Liver (tissue), 9 donors: ENCODE measurements around the gene SYK. TPM values are rescaled to one million over a fixed set of nuclear protein-coding genes. Genes with fewer than 3 reads are reported as not detected.

Source experiments
- DNase-seq: peaks from one replicate; pipeline ENCODE4 v3.0.0-alpha.2; 2017; ENCODE audit warnings: low spot score
- H3K27ac ChIP-seq, 2 donors: one replicate each; pipeline ENCODE4 v1.7.0; 2013; ENCODE audit warnings: inconsistent platforms in 2 of 2, low read length in 2 of 2, control low read depth in 1 of 2, low read depth in 1 of 2, mild to moderate bottlenecking in 1 of 2
- H3K27me3 ChIP-seq, 4 donors: one replicate each; pipeline versions ENCODE4 v1.6.1 to v1.7.0; 2013; ENCODE audit warnings: low read length in 3 of 4, inconsistent platforms in 1 of 4, mild to moderate bottlenecking in 1 of 4, moderate library complexity in 1 of 4; ENCODE audit not compliant: control insufficient read depth in 4 of 4, insufficient read depth in 4 of 4
- H3K36me3 ChIP-seq, 4 donors: one replicate each; pipeline versions ENCODE4 v1.6.1 to v1.7.0; 2013; ENCODE audit warnings: low read length in 3 of 4, mild to moderate bottlenecking in 3 of 4, low read depth in 1 of 4, moderate library complexity in 1 of 4; ENCODE audit not compliant: control insufficient read depth in 4 of 4, insufficient read depth in 3 of 4
- H3K4me1 ChIP-seq, 4 donors: one replicate each; pipeline versions ENCODE4 v1.6.1 to v1.7.0; 2013; ENCODE audit warnings: low read length in 3 of 4, mild to moderate bottlenecking in 3 of 4, moderate library complexity in 1 of 4; ENCODE audit not compliant: control insufficient read depth in 4 of 4, insufficient read depth in 4 of 4
- H3K4me3 ChIP-seq, 3 donors: one replicate each; pipeline versions ENCODE4 v1.6.1 to v1.7.0; 2013; ENCODE audit warnings: low read length in 3 of 3, control low read depth in 1 of 3, low read depth in 1 of 3, mild to moderate bottlenecking in 1 of 3
- H3K9ac ChIP-seq, 2 donors: one replicate each; pipeline ENCODE4 v1.7.0; 2013; ENCODE audit warnings: low read length in 2 of 2, mild to moderate bottlenecking in 2 of 2, moderate library complexity in 2 of 2, control low read depth in 1 of 2, low read depth in 1 of 2
- H3K9me3 ChIP-seq, 4 donors: one replicate each; pipeline versions ENCODE4 v1.6.1 to v1.7.0; 2013; ENCODE audit warnings: low read length in 3 of 4; ENCODE audit not compliant: control insufficient read depth in 4 of 4
- ATF3 ChIP-seq: IDR thresholded peaks from 2 replicates; pipeline ENCODE4 v1.6.1; 2016; ENCODE audit warnings: antibody characterized with exemption
- CTCF ChIP-seq: fragments of 150-350 bp; IDR thresholded peaks from 2 replicates; pipeline ENCODE4 v1.5.1; 2017; ENCODE audit warnings: improper control_type of control experiment, low read depth, low read length; ENCODE audit not compliant: missing input control
- FOXA1 ChIP-seq: IDR thresholded peaks from 2 replicates; pipeline ENCODE4 v1.6.1; 2016; ENCODE audit warnings: antibody characterized with exemption
- GABPA ChIP-seq, 2 donors: IDR thresholded peaks in 1 of 2; conservative IDR thresholded peaks in 1 of 2; 2 replicates each; pipeline ENCODE4 v1.6.1; 2016; ENCODE audit warnings: antibody characterized with exemption in 2 of 2, mild to moderate bottlenecking in 1 of 2, moderate library complexity in 1 of 2
- HNF4G ChIP-seq: IDR thresholded peaks from 2 replicates; pipeline ENCODE4 v1.6.1; 2016; ENCODE audit warnings: antibody characterized with exemption
- JUND ChIP-seq, 2 donors: IDR thresholded peaks; 2 replicates each; pipeline ENCODE4 v1.6.1; 2016; ENCODE audit warnings: antibody characterized with exemption in 2 of 2
- RAD21 ChIP-seq, 2 donors: IDR thresholded peaks; 2 replicates each; pipeline ENCODE4 v1.6.1; 2016; ENCODE audit warnings: antibody characterized with exemption in 2 of 2, mild to moderate bottlenecking in 2 of 2
- REST ChIP-seq: IDR thresholded peaks from 2 replicates; pipeline ENCODE4 v1.6.1; 2016; ENCODE audit warnings: antibody characterized with exemption, mild to moderate bottlenecking
- YY1 ChIP-seq: IDR thresholded peaks from 2 replicates; pipeline ENCODE4 v1.6.1; 2016; ENCODE audit warnings: antibody characterized with exemption, mild to moderate bottlenecking
- ZBTB33 ChIP-seq: IDR thresholded peaks from 2 replicates; pipeline ENCODE4 v1.6.1; 2016; ENCODE audit warnings: antibody characterized with exemption
- WGBS: extraction: QIAGEN DNeasy Blood & Tissue Kit; methylation state at CpG from one replicate; pipeline ENCODE4 v1.1.7; 2013; 5-methylcytosine and 5-hydroxymethylcytosine counted together
- polyA plus RNA-seq, 2 donors: library from polyadenylated mRNA; stranded (reverse) in 1 of 2; unstranded in 1 of 2; fragments of 200-250 nt in 1 of 2; fragments of >200 nt in 1 of 2; fragmentation: Nextera tagmentation in 1 of 2; extraction: Ambion mirVana in 1 of 2; gene quantifications; one replicate each; pipeline versions ENCODE4 v1.2.1 to v1.2.3, GENCODE V29; 2013 to 2015
- total RNA-seq, 2 donors: library from RNA; depleted of rRNA; stranded (reverse); fragments of >200 nt; gene quantifications; one replicate each; pipeline ENCODE4 v1.2.3, GENCODE V29; 2014
- donor health status: healthy.
- donor health status: healthy.
- donor health status: healthy.
- donor health status: healthy.
- donor health status: healthy.

The SYK gene
- total and polyA plus RNA-seq, 4 donors, result 2.0 to 15.4 (median 4.1) TPM

GRCh38 chr9:90810691-90811090 lies 9.1 kb downstream of the SYK start:
- no peaks in the 10 kb centered on the region for H3K9me3 ChIP-seq
- no peak overlapping the region for H3K4me3 ChIP-seq
- 93% methylated on average over 4 of the region's 4 CpGs for WGBS
- TF ChIP-seq ZBTB33 (no peak), REST (no peak), YY1 (no peak), ATF3 (no peak), HNF4G (no peak), FOXA1 (no peak), JUND (IDR thresholded peaks at IDR 0.05) (no peak)
- no peak overlapping the region for H3K27ac ChIP-seq
- no peaks in the 10 kb centered on the region for H3K27me3 ChIP-seq
- no peak overlapping the region for H3K9ac ChIP-seq
- no peak for DNase-seq
- no peaks in the 10 kb centered on the region for H3K36me3 ChIP-seq
- no peaks in the 10 kb centered on the region for H3K4me1 ChIP-seq

GRCh38 chr9:90813046-90813445 lies 11.4 kb downstream of the SYK start:
- Histone ChIP-seq H3K27ac (no peak overlapping the region), H3K4me3 (no peak overlapping the region), H3K27me3 (no peaks in the 10 kb centered on the region), H3K36me3 (no peaks in the 10 kb centered on the region), H3K9me3 (no peaks in the 10 kb centered on the region), H3K4me1 (no peaks in the 10 kb centered on the region), H3K9ac (no peak overlapping the region)
- DNase-seq, result no peak
- no peak for TF ChIP-seq JUND (IDR thresholded peaks at IDR 0.05)
- WGBS, result 86% methylated on average over 8 of the region's 8 CpGs

- H3K27ac ChIP-seq, result no peak overlapping the region
- H3K4me1 ChIP-seq, result no peaks in the 10 kb centered on the region
- no peak for DNase-seq
- no peak overlapping the region for H3K9ac ChIP-seq
- no peaks in the 10 kb centered on the region for H3K27me3 ChIP-seq
- H3K9me3 ChIP-seq, result no peaks in the 10 kb centered on the region
- TF ChIP-seq JUND (IDR thresholded peaks at IDR 0.05) (no peak), GABPA (IDR thresholded peaks at IDR 0.05 in 1 of 2, conservative IDR thresholded peaks at IDR 0.05 in 1 of 2) (no peak), RAD21 (IDR thresholded peaks at IDR 0.05) (no peak), CTCF (no peak)
- H3K36me3 ChIP-seq, result no peaks in the 10 kb centered on the region
- no peak overlapping the region for H3K4me3 ChIP-seq
- 92% methylated on average over 2 of the region's 2 CpGs for WGBS
Observed at GRCh38 chr9:90813523-90813922, 11.9 kb downstream of the SYK start.
